Neural cell (in vitro differentiated cells): ENCODE results near the gene NRSN2. TPM values are rescaled to one million over a fixed set of nuclear protein-coding genes. Genes with fewer than 3 reads are reported as not detected.

Experiments
- H2AFZ ChIP-seq: fragments of 200-600, 300-800 bp; sonication (generic), shearing (Covaris generic); 2 replicates; pipeline ENCODE4 v1.6.0; 2014; ENCODE audit warnings: low read depth, mild to moderate bottlenecking, antibody characterized with exemption, low read length, moderate library complexity
- H3F3A ChIP-seq: fragments of 200-600 bp; shearing (Covaris generic); 2 replicates; pipeline ENCODE4 v1.6.1; 2016; ENCODE audit warnings: mild to moderate bottlenecking, moderate library complexity, mixed read lengths, antibody characterized with exemption, low read length; ENCODE audit not compliant: insufficient read depth, poor library complexity, severe bottlenecking
- H3K27ac ChIP-seq: fragments of 200-600, 300-800 bp; sonication (generic), shearing (Covaris generic); 2 replicates; pipeline ENCODE4 v1.5.1; 2014; ENCODE audit warnings: mild to moderate bottlenecking, low read length, moderate library complexity
- H3K27me3 ChIP-seq: fragments of 300-800, 200-600 bp; sonication (generic), shearing (Covaris generic); 2 replicates; pipeline ENCODE4 v1.6.0; 2014; ENCODE audit warnings: mild to moderate bottlenecking, low read depth, low read length, moderate library complexity; ENCODE audit not compliant: insufficient read depth
- H3K36me3 ChIP-seq: fragments of 300-800, 200-600 bp; sonication (generic), shearing (Covaris generic); 2 replicates; pipeline ENCODE4 v1.5.1; 2014; ENCODE audit warnings: mild to moderate bottlenecking, antibody characterized with exemption, low read length, moderate library complexity; ENCODE audit not compliant: insufficient read depth
- H3K4me2 ChIP-seq: fragments of 300-800, 200-600 bp; sonication (generic), shearing (Covaris generic); 2 replicates; pipeline ENCODE4 v1.6.0; 2014; ENCODE audit warnings: mild to moderate bottlenecking, low read length
- H3K4me3 ChIP-seq: fragments of 300-800, 200-600 bp; sonication (generic), shearing (Covaris generic); 2 replicates; pipeline ENCODE4 v1.5.1; 2014; ENCODE audit warnings: mild to moderate bottlenecking, low read length, moderate library complexity
- H3K79me2 ChIP-seq: fragments of 200-600 bp; shearing (Covaris generic); replicated peaks from 2 replicates; pipeline ENCODE4 v1.6.0; 2014; ENCODE audit warnings: mild to moderate bottlenecking, low read length, moderate library complexity; ENCODE audit not compliant: insufficient read depth
- H3K9ac ChIP-seq: fragments of 300-800, 200-600 bp; sonication (generic), shearing (Covaris generic); 2 replicates; pipeline ENCODE4 v1.6.1; 2016; ENCODE audit warnings: mild to moderate bottlenecking, low read length, mixed read lengths
- H3K9me2 ChIP-seq: fragments of 200-600 bp; shearing (Covaris generic); 2 replicates; pipeline ENCODE4 v1.6.1; 2016; ENCODE audit warnings: mild to moderate bottlenecking, low read length, mixed read lengths; ENCODE audit not compliant: insufficient read depth
- H3K9me3 ChIP-seq: fragments of 200-600, 300-800 bp; sonication (generic), shearing (Covaris generic); 2 replicates; pipeline ENCODE4 v1.6.1; 2016; ENCODE audit warnings: mild to moderate bottlenecking, mixed run types, low read length, moderate library complexity, mixed read lengths
- H4K20me1 ChIP-seq: fragments of 200-600 bp; shearing (Covaris generic); 2 replicates; pipeline ENCODE4 v1.6.1; 2016; ENCODE audit warnings: mild to moderate bottlenecking, mixed run types; ENCODE audit not compliant: insufficient read depth
- CTCF ChIP-seq: fragments of 450-650 bp; IDR thresholded peaks from 2 replicates; pipeline ENCODE4 v1.5.1; 2014; ENCODE audit warnings: antibody characterized with exemption, mild to moderate bottlenecking, moderate library complexity; ENCODE audit not compliant: poor library complexity, severe bottlenecking
- EP300 ChIP-seq: fragments of 450-650 bp; conservative IDR thresholded peaks from 2 replicates; pipeline ENCODE4 v1.6.1; 2014; ENCODE audit warnings: antibody characterized with exemption, mild to moderate bottlenecking, moderate library complexity; ENCODE audit not compliant: poor library complexity, severe bottlenecking
- EZH2 ChIP-seq: fragments of 200-600, 300-800 bp; shearing (Covaris generic), sonication (generic); IDR thresholded peaks from 2 replicates; pipeline ENCODE4 v1.6.1; 2014; ENCODE audit warnings: antibody characterized with exemption, low read length, borderline replicate concordance, mild to moderate bottlenecking; ENCODE audit not compliant: insufficient read depth, poor library complexity, severe bottlenecking
- MXI1 ChIP-seq: fragments of 450-650 bp; conservative IDR thresholded peaks from 2 replicates; pipeline ENCODE4 v1.6.1; 2014; ENCODE audit warnings: antibody characterized with exemption, mild to moderate bottlenecking; ENCODE audit not compliant: poor library complexity, severe bottlenecking
- POLR2AphosphoS5 ChIP-seq: IDR thresholded peaks from 2 replicates; pipeline ENCODE4 v1.6.1; 2012
- RAD21 ChIP-seq: fragments of 450-650 bp; conservative IDR thresholded peaks from 2 replicates; pipeline ENCODE4 v1.6.1; 2014; ENCODE audit warnings: antibody characterized with exemption, mild to moderate bottlenecking, moderate library complexity
- SMC3 ChIP-seq: fragments of 450-650 bp; conservative IDR thresholded peaks from 2 replicates; pipeline ENCODE4 v1.6.1; 2014; ENCODE audit warnings: antibody characterized with exemption, mild to moderate bottlenecking, moderate library complexity; ENCODE audit not compliant: poor library complexity
- TAF1 ChIP-seq: IDR thresholded peaks from 2 replicates; pipeline ENCODE4 v1.6.1; 2012; ENCODE audit warnings: low read depth
- polyA minus RNA-seq: library from RNA; depleted of rRNA, polyadenylated mRNA; stranded (reverse); fragments of >200 nt; gene quantifications from 2 replicates; pipeline ENCODE4 v1.2.3, GENCODE V29; 2014
- polyA plus RNA-seq: library from polyadenylated mRNA; depleted of rRNA; stranded (reverse); fragments of >200 nt; gene quantifications from 2 replicates; pipeline ENCODE4 v1.2.3, GENCODE V29; 2014
- TF ChIP-seq, protein P1 (sequence below): IDR thresholded peaks from 2 replicates; pipeline ENCODE4 v1.6.1; 2012; ENCODE audit warnings: borderline replicate concordance

The NRSN2 gene, protein sequence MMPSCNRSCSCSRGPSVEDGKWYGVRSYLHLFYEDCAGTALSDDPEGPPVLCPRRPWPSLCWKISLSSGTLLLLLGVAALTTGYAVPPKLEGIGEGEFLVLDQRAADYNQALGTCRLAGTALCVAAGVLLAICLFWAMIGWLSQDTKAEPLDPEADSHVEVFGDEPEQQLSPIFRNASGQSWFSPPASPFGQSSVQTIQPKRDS
- polyA plus RNA-seq (19.6 and 43.1 TPM in 2 replicates), polyA minus RNA-seq (29.2 and 30.7 TPM in 2 replicates)

DNA sequence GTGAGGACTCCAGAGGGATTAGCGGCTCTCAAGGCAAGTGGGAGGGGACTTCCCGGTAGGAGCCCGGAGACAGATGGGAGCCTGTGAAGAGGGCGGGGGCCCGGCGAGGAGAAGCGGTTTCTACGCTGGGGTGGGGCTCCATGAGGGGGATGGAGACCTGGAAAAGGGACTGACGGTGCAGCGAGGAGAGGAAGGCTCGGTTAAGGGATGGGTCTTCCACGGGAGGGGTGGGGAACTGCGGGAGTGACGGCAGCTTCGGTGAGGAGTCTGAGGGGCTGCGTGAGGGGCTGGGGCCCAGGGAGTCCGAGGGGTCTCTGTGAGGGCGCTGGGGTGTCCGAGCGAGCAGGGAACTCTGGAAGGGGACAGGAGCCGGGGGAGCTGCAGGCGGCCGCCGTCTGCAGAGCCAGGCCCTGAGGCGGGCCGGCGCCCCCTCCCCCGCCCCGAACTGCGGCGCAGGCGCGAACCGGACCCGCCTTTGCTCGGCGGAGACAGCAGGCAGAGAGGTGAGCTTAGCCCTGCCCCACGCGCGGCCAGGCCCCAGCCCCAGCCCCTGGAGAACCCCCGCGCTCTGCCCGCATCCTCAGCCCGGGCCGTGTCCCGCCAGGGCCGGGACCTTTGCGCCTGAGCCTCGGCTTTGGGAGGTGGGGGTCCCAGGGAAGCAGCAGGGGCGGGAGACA lies at the start of gene NRSN2:
Gene NRSN2 (plus strand): TSS at position 472 of the 677 bp plus-strand sequence. CDS start 2,533 bp downstream, outside the sequence.
- Histone ChIP-seq H3F3A (no peaks in the 10 kb centered on the region), H3K9me3 (no peaks in the 10 kb centered on the region), H4K20me1 (no peaks in the 10 kb centered on the region), H3K79me2 (peaks cover 13% of the 10 kb centered on the region), H3K36me3 (no peaks in the 10 kb centered on the region), H3K9ac (peak within 1 kb of the TSS; percentile 97), H3K27me3 (no peaks in the 10 kb centered on the region), H3K9me2 (no peaks in the 10 kb centered on the region), H3K27ac (peak within 1 kb of the TSS; percentile 98), H3K4me2 (peak within 1 kb of the TSS; percentile 87), H2AFZ (peak within 1 kb of the TSS; percentile 80), H3K4me3 (peak within 1 kb of the TSS; percentile 84)
- no peak for TF ChIP-seq CTCF
- no peak for TF ChIP-seq EZH2
- peak; percentile 30 for TF ChIP-seq MXI1
- TF ChIP-seq POLR2AphosphoS5: peak; percentile 89
- no peak for TF ChIP-seq EP300
- peak; percentile 46 for TF ChIP-seq TAF1

DNA sequence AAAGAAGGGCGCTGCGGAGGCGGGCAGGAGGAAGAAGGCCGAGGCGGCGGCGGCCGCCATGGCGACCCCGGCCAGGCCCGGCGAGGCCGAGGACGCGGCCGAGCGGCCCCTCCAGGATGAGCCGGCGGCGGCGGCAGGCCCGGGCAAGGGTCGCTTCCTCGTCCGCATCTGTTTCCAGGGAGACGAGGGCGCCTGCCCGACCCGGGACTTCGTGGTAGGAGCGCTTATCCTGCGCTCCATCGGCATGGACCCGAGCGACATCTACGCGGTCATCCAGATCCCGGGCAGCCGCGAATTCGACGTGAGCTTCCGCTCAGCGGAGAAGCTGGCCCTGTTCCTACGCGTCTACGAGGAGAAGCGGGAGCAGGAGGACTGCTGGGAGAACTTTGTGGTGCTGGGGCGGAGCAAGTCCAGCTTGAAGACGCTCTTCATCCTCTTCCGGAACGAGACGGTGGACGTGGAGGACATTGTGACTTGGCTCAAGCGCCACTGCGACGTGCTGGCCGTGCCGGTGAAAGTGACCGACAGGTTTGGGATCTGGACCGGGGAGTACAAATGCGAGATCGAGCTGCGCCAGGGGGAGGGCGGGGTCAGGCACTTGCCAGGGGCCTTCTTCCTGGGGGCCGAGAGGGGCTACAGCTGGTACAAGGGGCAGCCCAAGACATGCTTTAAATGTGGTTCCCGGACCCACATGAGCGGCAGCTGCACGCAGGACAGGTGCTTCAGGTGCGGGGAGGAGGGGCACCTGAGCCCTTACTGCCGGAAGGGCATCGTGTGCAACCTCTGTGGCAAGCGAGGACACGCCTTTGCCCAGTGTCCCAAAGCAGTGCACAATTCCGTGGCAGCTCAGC lies 48.8 kb upstream of the NRSN2 start:
- H3K79me2 ChIP-seq: peaks cover 37% of the 10 kb centered on the region
- peak overlapping the region; percentile 89 for H3K9ac ChIP-seq
- no peaks in the 10 kb centered on the region for H3K27me3 ChIP-seq
- H3K9me2 ChIP-seq: no peaks in the 10 kb centered on the region
- peaks cover 3% of the 10 kb centered on the region for H3F3A ChIP-seq
- no peaks in the 10 kb centered on the region for H4K20me1 ChIP-seq
- H3K4me2 ChIP-seq: peak overlapping the region; percentile 98
- no peaks in the 10 kb centered on the region for H3K36me3 ChIP-seq
- no peaks in the 10 kb centered on the region for H3K9me3 ChIP-seq
- H3K4me3 ChIP-seq: peak overlapping the region; percentile 100
- TF ChIP-seq EZH2 (no peak), CTCF (no peak), MXI1 (peak; percentile 24), SMC3 (no peak), RAD21 (no peak), EP300 (no peak), POLR2AphosphoS5 (peak; percentile 19), TAF1 (no peak)
- TF ChIP-seq, protein P1, sequence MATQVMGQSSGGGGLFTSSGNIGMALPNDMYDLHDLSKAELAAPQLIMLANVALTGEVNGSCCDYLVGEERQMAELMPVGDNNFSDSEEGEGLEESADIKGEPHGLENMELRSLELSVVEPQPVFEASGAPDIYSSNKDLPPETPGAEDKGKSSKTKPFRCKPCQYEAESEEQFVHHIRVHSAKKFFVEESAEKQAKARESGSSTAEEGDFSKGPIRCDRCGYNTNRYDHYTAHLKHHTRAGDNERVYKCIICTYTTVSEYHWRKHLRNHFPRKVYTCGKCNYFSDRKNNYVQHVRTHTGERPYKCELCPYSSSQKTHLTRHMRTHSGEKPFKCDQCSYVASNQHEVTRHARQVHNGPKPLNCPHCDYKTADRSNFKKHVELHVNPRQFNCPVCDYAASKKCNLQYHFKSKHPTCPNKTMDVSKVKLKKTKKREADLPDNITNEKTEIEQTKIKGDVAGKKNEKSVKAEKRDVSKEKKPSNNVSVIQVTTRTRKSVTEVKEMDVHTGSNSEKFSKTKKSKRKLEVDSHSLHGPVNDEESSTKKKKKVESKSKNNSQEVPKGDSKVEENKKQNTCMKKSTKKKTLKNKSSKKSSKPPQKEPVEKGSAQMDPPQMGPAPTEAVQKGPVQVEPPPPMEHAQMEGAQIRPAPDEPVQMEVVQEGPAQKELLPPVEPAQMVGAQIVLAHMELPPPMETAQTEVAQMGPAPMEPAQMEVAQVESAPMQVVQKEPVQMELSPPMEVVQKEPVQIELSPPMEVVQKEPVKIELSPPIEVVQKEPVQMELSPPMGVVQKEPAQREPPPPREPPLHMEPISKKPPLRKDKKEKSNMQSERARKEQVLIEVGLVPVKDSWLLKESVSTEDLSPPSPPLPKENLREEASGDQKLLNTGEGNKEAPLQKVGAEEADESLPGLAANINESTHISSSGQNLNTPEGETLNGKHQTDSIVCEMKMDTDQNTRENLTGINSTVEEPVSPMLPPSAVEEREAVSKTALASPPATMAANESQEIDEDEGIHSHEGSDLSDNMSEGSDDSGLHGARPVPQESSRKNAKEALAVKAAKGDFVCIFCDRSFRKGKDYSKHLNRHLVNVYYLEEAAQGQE: no peak
- H3K27ac ChIP-seq: peak overlapping the region; percentile 86
- H2AFZ ChIP-seq: peak overlapping the region; percentile 60
